Mesendoderm (in vitro differentiated cells): Measurements from ENCODE around the gene ZNF568.
A peak's percentile ranks its signal among the peaks of the same experiment; 100 is the strongest.

Experiments
- DNase-seq: peaks from one replicate; pipeline ENCODE4 v3.0.0; 2013
- H2AK5ac ChIP-seq: 2 replicates; pipeline ENCODE4 v1.6.1; 2013; ENCODE audit warnings: low read length, inconsistent platforms
- H2BK120ac ChIP-seq: 2 replicates; pipeline ENCODE4 v1.6.1; 2013; ENCODE audit warnings: low read depth, mild to moderate bottlenecking, low read length, moderate library complexity, mixed read lengths
- H2BK15ac ChIP-seq: replicated peaks from 2 replicates; pipeline ENCODE4 v1.6.1; 2013; ENCODE audit warnings: low read depth, mild to moderate bottlenecking, moderate library complexity
- H2BK5ac ChIP-seq: 2 replicates; pipeline ENCODE4 v1.6.1; 2013; ENCODE audit warnings: low read length, inconsistent platforms
- H3K18ac ChIP-seq: 2 replicates; pipeline ENCODE4 v1.6.1; 2013; ENCODE audit warnings: mild to moderate bottlenecking, low read length, mixed read lengths
- H3K23ac ChIP-seq: one replicate; pipeline ENCODE4 v1.6.1; 2013; ENCODE audit warnings: low read length
- H3K27ac ChIP-seq: 2 replicates; pipeline ENCODE4 v1.5.1; 2013; ENCODE audit warnings: low read depth, mild to moderate bottlenecking, inconsistent platforms, low read length, moderate library complexity
- H3K27me3 ChIP-seq: 2 replicates; pipeline ENCODE4 v1.6.1; 2013; ENCODE audit warnings: low read length, control low read depth, mild to moderate bottlenecking, inconsistent platforms; ENCODE audit not compliant: insufficient read depth, poor library complexity
- H3K36me3 ChIP-seq: 2 replicates; pipeline ENCODE4 v1.6.1; 2013; ENCODE audit warnings: low read length, inconsistent platforms; ENCODE audit not compliant: control insufficient read depth, insufficient read depth
- H3K4ac ChIP-seq: one replicate; pipeline ENCODE4 v1.6.1; 2013; ENCODE audit warnings: low read depth, mild to moderate bottlenecking, low read length, moderate library complexity
- H3K4me1 ChIP-seq: 2 replicates; pipeline ENCODE4 v1.6.1; 2013; ENCODE audit warnings: low read depth, low read length, inconsistent platforms; ENCODE audit not compliant: control insufficient read depth
- H3K4me2 ChIP-seq: 2 replicates; pipeline ENCODE4 v1.6.1; 2013; ENCODE audit warnings: low read length
- H3K4me3 ChIP-seq: 2 replicates; pipeline ENCODE4 v1.5.1; 2013; ENCODE audit warnings: mild to moderate bottlenecking, low read length
- H3K56ac ChIP-seq: one replicate; pipeline ENCODE4 v1.6.1; 2013; ENCODE audit warnings: low read length
- H3K79me1 ChIP-seq: 2 replicates; pipeline ENCODE4 v1.6.1; 2013; ENCODE audit warnings: low read length, inconsistent platforms
- H3K79me2 ChIP-seq: 2 replicates; pipeline ENCODE4 v1.6.1; 2013; ENCODE audit warnings: mild to moderate bottlenecking, low read length; ENCODE audit not compliant: control insufficient read depth, insufficient read depth
- H3K9ac ChIP-seq: 2 replicates; pipeline ENCODE4 v1.6.1; 2013; ENCODE audit warnings: low read length, inconsistent platforms
- H4K5ac ChIP-seq: one replicate; pipeline ENCODE4 v1.6.1; 2013; ENCODE audit warnings: low read length
- H4K8ac ChIP-seq: one replicate; pipeline ENCODE4 v1.6.1; 2013; ENCODE audit warnings: low read depth, mild to moderate bottlenecking, control low read depth, low read length, moderate library complexity
- WGBS: extraction: QIAGEN DNeasy Blood & Tissue Kit; methylation state at CpG from one replicate; pipeline ENCODE4 v1.1.7; 2013; ENCODE audit warnings: low lambda C conversion rate, missing lambda C conversion rate; ENCODE audit not compliant: insufficient coverage; ENCODE audit errors: extremely low coverage; 5-methylcytosine and 5-hydroxymethylcytosine counted together

ZNF568 gene

DNA sequence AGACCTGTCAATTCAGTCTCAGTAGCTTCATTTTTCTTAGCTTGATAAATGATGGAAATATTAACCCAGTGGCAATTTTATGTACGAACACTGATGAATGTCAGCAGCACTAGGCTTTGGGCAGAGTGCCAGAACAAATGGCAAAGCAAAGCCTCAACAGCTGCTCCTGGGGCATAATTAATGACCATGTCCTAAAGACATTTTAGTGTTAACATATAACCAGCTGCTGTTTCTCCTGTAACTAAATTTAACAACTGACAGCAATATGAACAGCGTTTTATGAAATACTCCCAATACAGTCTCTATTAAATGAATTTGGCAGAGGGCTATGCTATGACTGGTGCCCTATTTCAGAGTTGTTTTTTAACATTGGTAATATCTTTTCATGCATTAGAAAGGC is 47.1 kb downstream of the ZNF568 start:
- Histone ChIP-seq H2BK15ac (no peak overlapping the region), H2AK5ac (no peak overlapping the region), H4K8ac (no peak overlapping the region), H2BK120ac (no peak overlapping the region), H4K5ac (no peak overlapping the region), H3K18ac (no peak overlapping the region), H3K79me2 (no peaks in the 10 kb centered on the region), H3K56ac (no peak overlapping the region), H3K4ac (no peak overlapping the region), H3K4me3 (no peak overlapping the region), H3K79me1 (no peaks in the 10 kb centered on the region), H3K27ac (no peak overlapping the region), H2BK5ac (no peak overlapping the region), H3K23ac (no peak overlapping the region), H3K36me3 (no peaks in the 10 kb centered on the region), H3K9ac (no peak overlapping the region), H3K4me2 (no peak overlapping the region), H3K4me1 (no peaks in the 10 kb centered on the region), H3K27me3 (no peaks in the 10 kb centered on the region)
- DNase-seq: no peak
- WGBS: no CpG with 5 or more reads among the region's 2 CpGs

DNA sequence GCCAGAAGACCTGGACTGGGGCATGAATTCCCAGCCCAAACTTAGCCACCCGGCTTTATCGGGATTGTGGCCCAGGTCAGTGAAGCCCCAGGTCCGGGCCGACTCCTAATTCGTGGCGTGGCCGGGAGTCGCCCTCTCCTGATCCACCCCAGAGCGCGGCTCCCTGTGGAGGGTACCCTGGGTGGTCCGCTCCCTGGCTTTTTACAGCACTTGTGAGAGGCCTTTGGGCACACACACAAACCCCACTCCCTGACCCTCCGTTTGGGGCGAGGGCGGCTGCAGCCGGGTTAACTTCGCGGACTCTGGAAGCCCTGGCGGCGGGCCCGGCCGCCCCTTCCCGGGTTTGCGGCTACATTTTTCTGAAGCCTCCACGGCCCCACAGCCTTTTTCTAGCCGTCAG is 56.4 kb downstream of the ZNF568 start:
- no peak overlapping the region for H2AK5ac ChIP-seq
- no peaks in the 10 kb centered on the region for H3K27me3 ChIP-seq
- no CpG with 5 or more reads among the region's 25 CpGs for WGBS
- no peak overlapping the region for H3K9ac ChIP-seq
- no peak overlapping the region for H2BK5ac ChIP-seq
- no peak overlapping the region for H3K23ac ChIP-seq
- H3K4ac ChIP-seq: no peak overlapping the region
- H3K79me2 ChIP-seq: no peaks in the 10 kb centered on the region
- no peak overlapping the region for H3K18ac ChIP-seq
- H3K4me3 ChIP-seq: no peak overlapping the region
- peak; percentile 1 for DNase-seq
- no peaks in the 10 kb centered on the region for H3K36me3 ChIP-seq
- H2BK15ac ChIP-seq: no peak overlapping the region
- H4K8ac ChIP-seq: no peak overlapping the region
- H3K56ac ChIP-seq: peak overlapping the region; percentile 73
- no peak overlapping the region for H2BK120ac ChIP-seq
- no peak overlapping the region for H3K4me2 ChIP-seq
- no peaks in the 10 kb centered on the region for H3K4me1 ChIP-seq
- H3K79me1 ChIP-seq: no peaks in the 10 kb centered on the region
- H3K27ac ChIP-seq: no peak overlapping the region
- H4K5ac ChIP-seq: no peak overlapping the region

DNA sequence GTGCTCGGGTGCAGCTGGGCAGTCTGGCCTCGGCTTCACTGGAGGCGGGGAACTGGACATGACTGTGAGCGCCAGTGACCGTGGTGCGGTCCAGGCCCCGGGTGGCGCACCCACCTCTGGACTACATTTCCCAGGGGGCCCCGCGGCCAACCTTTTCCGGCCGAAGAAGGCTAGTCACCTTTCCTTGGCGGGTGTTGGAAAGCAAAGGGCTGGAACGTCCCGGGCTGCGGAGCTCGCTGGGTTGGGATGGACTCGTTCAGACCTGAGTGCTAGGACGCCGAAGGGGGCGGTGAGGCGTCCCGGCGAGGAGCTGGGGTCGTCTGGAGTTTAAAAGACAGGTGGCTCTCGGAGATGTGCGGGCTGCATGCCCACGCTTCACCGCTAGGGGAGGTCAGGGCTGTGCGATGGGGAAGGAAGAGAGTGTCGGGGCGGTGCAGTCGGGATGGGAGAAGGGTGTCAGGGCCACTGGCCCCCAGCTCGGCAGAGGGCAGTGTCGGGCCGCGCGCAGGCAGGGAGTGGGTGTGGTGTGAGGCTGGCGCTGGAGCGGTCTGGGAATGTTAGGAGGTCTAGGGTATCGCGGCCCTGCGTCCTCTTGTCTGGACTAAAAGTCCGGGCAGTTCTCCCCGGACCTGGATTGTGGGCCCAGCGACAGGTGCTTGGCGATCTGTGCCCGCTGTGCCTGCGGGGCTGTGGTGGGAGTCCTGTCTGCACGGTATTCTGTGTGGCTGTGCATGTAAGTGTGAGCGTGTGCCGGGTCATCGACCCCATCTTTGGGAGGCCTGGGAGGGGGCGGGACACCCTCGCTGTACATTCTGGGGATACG is 57.1 kb downstream of the ZNF568 start:
- Histone ChIP-seq H4K5ac (no peak overlapping the region), H3K27ac (no peak overlapping the region), H3K23ac (no peak overlapping the region), H3K36me3 (no peaks in the 10 kb centered on the region), H2BK120ac (no peak overlapping the region), H3K79me1 (no peaks in the 10 kb centered on the region), H3K18ac (no peak overlapping the region), H3K4me3 (peak overlapping the region; percentile 63), H2BK15ac (no peak overlapping the region), H3K4me2 (peak overlapping the region; percentile 48), H3K4me1 (no peaks in the 10 kb centered on the region), H3K9ac (peak overlapping the region; percentile 73), H3K4ac (no peak overlapping the region), H4K8ac (no peak overlapping the region), H2BK5ac (no peak overlapping the region), H3K56ac (peak overlapping the region; percentile 85), H3K79me2 (no peaks in the 10 kb centered on the region), H3K27me3 (no peaks in the 10 kb centered on the region), H2AK5ac (no peak overlapping the region)
- DNase-seq: peak; percentile 89
- WGBS: no CpG with 5 or more reads among the region's 56 CpGs

DNA sequence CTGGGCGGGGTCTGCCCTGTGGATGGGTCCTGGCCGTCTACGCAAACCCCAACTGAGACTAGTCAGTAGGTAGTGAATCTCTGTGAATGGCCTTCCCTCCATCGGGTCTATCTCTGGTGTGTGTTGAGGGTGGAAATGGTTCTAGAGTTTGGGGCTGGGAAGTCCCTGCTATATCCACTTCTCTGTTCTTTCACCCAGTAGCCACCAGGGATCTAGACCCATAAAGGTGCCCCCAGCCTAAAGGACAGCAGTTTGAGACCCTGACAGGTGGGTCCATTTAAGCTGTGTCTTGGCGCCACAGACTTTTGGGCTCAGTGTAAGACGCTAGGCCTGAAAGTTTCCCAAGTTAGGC is 57.7 kb downstream of the ZNF568 start:
- no CpG with 5 or more reads among the region's 6 CpGs for WGBS
- Histone ChIP-seq H2BK15ac (no peak overlapping the region), H3K27me3 (no peaks in the 10 kb centered on the region), H3K4ac (no peak overlapping the region), H3K56ac (peak overlapping the region; percentile 79), H3K36me3 (no peaks in the 10 kb centered on the region), H4K8ac (no peak overlapping the region), H3K27ac (no peak overlapping the region), H3K79me2 (no peaks in the 10 kb centered on the region), H3K23ac (no peak overlapping the region), H2AK5ac (no peak overlapping the region), H3K18ac (no peak overlapping the region), H3K79me1 (no peaks in the 10 kb centered on the region), H2BK120ac (no peak overlapping the region), H3K4me2 (peak overlapping the region; percentile 34), H3K4me1 (no peaks in the 10 kb centered on the region), H3K4me3 (peak overlapping the region; percentile 49), H4K5ac (no peak overlapping the region), H2BK5ac (no peak overlapping the region), H3K9ac (peak overlapping the region; percentile 73)
- DNase-seq: peak; percentile 1

DNA sequence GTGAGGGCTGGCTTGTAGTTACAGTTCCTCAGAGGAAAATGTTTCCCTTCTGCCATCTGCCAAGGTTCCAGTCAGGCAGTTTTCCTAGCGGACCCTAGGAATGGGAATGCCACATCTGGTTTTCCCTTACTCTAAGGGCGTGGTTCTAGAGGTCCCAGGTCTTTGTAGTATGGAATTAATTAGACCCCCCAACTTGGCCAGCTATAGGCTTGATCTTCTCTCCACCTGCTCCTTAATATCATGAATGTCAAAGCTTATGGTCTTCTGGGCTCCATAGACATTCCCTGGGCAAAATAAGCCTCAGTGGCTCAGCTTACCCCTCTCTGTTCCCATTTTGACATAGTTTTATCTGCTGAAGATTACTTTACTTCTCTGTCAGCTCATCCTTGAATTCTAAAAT is 70.0 kb downstream of the ZNF568 start:
- WGBS: no CpG with 5 or more reads among the region's 2 CpGs
- H3K9ac ChIP-seq: no peak overlapping the region
- H4K5ac ChIP-seq: no peak overlapping the region
- no peak overlapping the region for H4K8ac ChIP-seq
- H2AK5ac ChIP-seq: no peak overlapping the region
- H3K56ac ChIP-seq: no peak overlapping the region
- H3K36me3 ChIP-seq: no peaks in the 10 kb centered on the region
- H2BK120ac ChIP-seq: no peak overlapping the region
- no peaks in the 10 kb centered on the region for H3K4me1 ChIP-seq
- H3K27me3 ChIP-seq: no peaks in the 10 kb centered on the region
- no peaks in the 10 kb centered on the region for H3K79me2 ChIP-seq
- H2BK5ac ChIP-seq: no peak overlapping the region
- H3K27ac ChIP-seq: no peak overlapping the region
- H3K23ac ChIP-seq: no peak overlapping the region
- H3K4me2 ChIP-seq: no peak overlapping the region
- DNase-seq: no peak
- no peak overlapping the region for H2BK15ac ChIP-seq
- no peak overlapping the region for H3K4ac ChIP-seq
- H3K79me1 ChIP-seq: no peaks in the 10 kb centered on the region
- H3K18ac ChIP-seq: no peak overlapping the region
- no peak overlapping the region for H3K4me3 ChIP-seq

DNA sequence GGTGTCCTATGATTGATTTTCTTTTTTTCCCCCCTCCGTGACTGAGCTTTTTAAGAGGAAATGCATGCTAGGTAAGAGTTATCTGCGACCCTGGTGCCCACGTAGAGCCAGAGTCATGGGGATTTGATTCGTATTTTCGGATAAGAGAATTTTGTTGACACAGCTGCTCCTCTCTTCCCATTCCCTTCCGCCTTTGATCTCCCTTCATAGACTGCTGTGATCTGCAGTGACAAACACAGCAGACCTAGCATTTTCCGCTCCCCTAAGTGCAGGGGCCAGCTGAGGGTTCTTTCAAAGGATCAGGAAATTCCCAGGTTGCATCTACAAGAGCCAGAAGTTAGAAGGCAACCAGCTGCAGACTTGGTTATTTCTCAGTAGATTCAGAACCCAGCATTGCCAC is 70.5 kb downstream of the ZNF568 start:
- no peak overlapping the region for H3K18ac ChIP-seq
- H3K23ac ChIP-seq: no peak overlapping the region
- no peak overlapping the region for H2BK5ac ChIP-seq
- no peak overlapping the region for H2BK120ac ChIP-seq
- no peaks in the 10 kb centered on the region for H3K36me3 ChIP-seq
- H4K8ac ChIP-seq: no peak overlapping the region
- no peaks in the 10 kb centered on the region for H3K79me2 ChIP-seq
- H3K4ac ChIP-seq: no peak overlapping the region
- no peaks in the 10 kb centered on the region for H3K79me1 ChIP-seq
- H4K5ac ChIP-seq: no peak overlapping the region
- no peak overlapping the region for H2AK5ac ChIP-seq
- WGBS: no CpG with 5 or more reads among the region's 7 CpGs
- no peak overlapping the region for H3K56ac ChIP-seq
- H3K9ac ChIP-seq: no peak overlapping the region
- H3K27me3 ChIP-seq: no peaks in the 10 kb centered on the region
- H3K4me3 ChIP-seq: no peak overlapping the region
- no peak for DNase-seq
- H3K4me2 ChIP-seq: no peak overlapping the region
- H3K4me1 ChIP-seq: no peaks in the 10 kb centered on the region
- H3K27ac ChIP-seq: no peak overlapping the region
- H2BK15ac ChIP-seq: no peak overlapping the region
